GM21528 (cell line): Measurements from ENCODE around the gene LMO4.
A peak's percentile ranks its signal among the peaks of the same experiment; 100 is the strongest.

ENCODE experiments used
- ATAC-seq: cut with Tn5 transposase; IDR thresholded peaks from one replicate; pipeline ENCODE4 v1.9.1; 2021; ENCODE audit warnings: mild to moderate bottlenecking, moderate library complexity; ENCODE audit not compliant: unreplicated experiment, low FRiP score

LMO4 gene

GRCh38 chr1:87327376-87328271 lies 1.1 kb upstream of the LMO4 start:
- no peak for ATAC-seq

- no peak for ATAC-seq
Observed at GRCh38 chr1:87329051-87329525, 408 bp downstream of the LMO4 start.

- no peak for ATAC-seq
Observed at GRCh38 chr1:87329526-87330056, 911 bp downstream of the LMO4 start.

GRCh38 chr1:87330057-87330884 lies 1.6 kb downstream of the LMO4 start:
- ATAC-seq, result no peak

GRCh38 chr1:87330885-87331364 lies 2.2 kb downstream of the LMO4 start:
- peak; percentile 6 for ATAC-seq

- ATAC-seq, result peak; percentile 20
Observed at GRCh38 chr1:87331365-87332241, 2.9 kb downstream of the LMO4 start.

- no peak for ATAC-seq
Observed at GRCh38 chr1:87333692-87334347, 5.1 kb downstream of the LMO4 start.

GRCh38 chr1:87334351-87335174 lies 5.9 kb downstream of the LMO4 start:
- peak; percentile 1 for ATAC-seq

GRCh38 chr1:87335175-87335884 lies 6.7 kb downstream of the LMO4 start:
- ATAC-seq, result peak; percentile 38

- no peak for ATAC-seq
Observed at GRCh38 chr1:87336623-87337067, 8.0 kb downstream of the LMO4 start.

- no peak for ATAC-seq
Observed at GRCh38 chr1:87337606-87338005, 8.9 kb downstream of the LMO4 start.

- no peak for ATAC-seq
Observed at GRCh38 chr1:87338566-87338965, 9.9 kb downstream of the LMO4 start.

- ATAC-seq, result no peak
Observed at GRCh38 chr1:87344231-87344630, 15.6 kb downstream of the LMO4 start.

- ATAC-seq, result no peak
Observed at GRCh38 chr1:87346130-87346814, 17.6 kb downstream of the LMO4 start.

GRCh38 chr1:87348341-87349019 lies 19.8 kb downstream of the LMO4 start:
- no peak for ATAC-seq

- no peak for ATAC-seq
Observed at GRCh38 chr1:87349036-87349435, 20.4 kb downstream of the LMO4 start.

- no peak for ATAC-seq
Observed at GRCh38 chr1:87355894-87356293, 27.2 kb downstream of the LMO4 start.
